ENCODE results near the gene ZNF775.
"Not testable (repeated sequence)": the region's sequence is repeated elsewhere in the genome, so short reads cannot be mapped to it uniquely, and the experiment has no call there.

The ZNF775 gene

GRCh38 chr7:150383710-150384397 is 4.7 kb downstream of the ZNF775 start:
- no peak for DNase-seq

- no peak for DNase-seq
Observed at GRCh38 chr7:150384406-150385301, 5.5 kb downstream of the ZNF775 start.

- DNase-seq = no peak
Observed at GRCh38 chr7:150385302-150385723, 6.2 kb downstream of the ZNF775 start.

- DNase-seq = not testable (repeated sequence)
Observed at GRCh38 chr7:150385884-150386283, 6.8 kb downstream of the ZNF775 start.

- DNase-seq = no peak
Observed at GRCh38 chr7:150388306-150388705, 9.2 kb downstream of the ZNF775 start.

GRCh38 chr7:150388709-150389531 is 9.8 kb downstream of the ZNF775 start:
- no peak for DNase-seq

- DNase-seq = no peak
Observed at GRCh38 chr7:150389532-150389816, 10.3 kb downstream of the ZNF775 start.

GRCh38 chr7:150390205-150390604 is 11.1 kb downstream of the ZNF775 start:
- DNase-seq = no peak

- DNase-seq = no peak
Observed at GRCh38 chr7:150393325-150393724, 14.2 kb downstream of the ZNF775 start.

GRCh38 chr7:150396426-150396825 is 17.3 kb downstream of the ZNF775 start:
- no peak for DNase-seq

GRCh38 chr7:150396851-150397260 is 17.7 kb downstream of the ZNF775 start:
- DNase-seq = no peak

- no peak for DNase-seq
Observed at GRCh38 chr7:150397346-150398107, 18.4 kb downstream of the ZNF775 start.

GRCh38 chr7:150398108-150398964 is 19.2 kb downstream of the ZNF775 start:
- DNase-seq = no peak

GRCh38 chr7:150398965-150399320 is 19.8 kb downstream of the ZNF775 start:
- no peak for DNase-seq

- no peak for DNase-seq
Observed at GRCh38 chr7:150399421-150400007, 20.4 kb downstream of the ZNF775 start.

GRCh38 chr7:150400008-150400787 is 21.1 kb downstream of the ZNF775 start:
- no peak for DNase-seq

GRCh38 chr7:150400788-150401423 is 21.8 kb downstream of the ZNF775 start:
- DNase-seq = no peak

- no peak for DNase-seq
Observed at GRCh38 chr7:150401424-150401790, 22.3 kb downstream of the ZNF775 start.

GRCh38 chr7:150401861-150402631 is 22.9 kb downstream of the ZNF775 start:
- DNase-seq = no peak

Measured in activated CD4-positive, alpha-beta T cell treated with anti-CD3 and anti-CD28 coated beads, Interleukin-2, amount 50 U/mL, for 1 hour (primary cell).